ENCODE data around the gene CACNG5. TPM values are rescaled to one million over a fixed set of nuclear protein-coding genes. Genes with fewer than 3 reads are reported as not detected.

The CACNG5 gene
- total RNA-seq, 6 experiments from 2014 or later = not detected

DNA sequence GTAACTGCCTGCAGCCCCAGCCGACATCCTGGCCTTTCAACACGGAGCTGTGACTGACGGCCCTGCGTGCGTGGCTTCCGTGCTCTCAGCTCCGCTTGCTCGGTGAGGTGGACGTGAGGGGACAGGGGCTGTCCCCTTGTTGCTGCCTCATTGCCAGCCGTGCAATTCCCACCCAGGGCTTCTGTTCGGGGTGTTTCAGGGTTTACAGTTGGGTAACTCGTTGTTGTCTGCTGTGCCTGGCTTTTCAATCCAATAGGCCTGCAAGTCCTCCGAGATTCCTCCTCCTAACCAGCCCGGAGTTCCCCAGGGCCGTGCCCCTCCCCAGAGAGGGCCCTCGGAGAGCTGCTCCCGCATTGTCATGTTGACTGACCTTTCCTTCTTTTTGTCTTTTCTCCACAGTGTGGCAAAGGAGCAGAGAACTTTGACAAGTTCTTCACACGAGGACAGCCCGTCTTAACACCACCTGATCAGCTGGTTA lies 31.4 kb upstream of the CACNG5 start:
- Mint-ChIP-seq H3K27me3 (ENCODE audit: insufficient read depth) (peaks cover 5% of the 10 kb centered on the region), H3K27ac (no peak overlapping the region), H3K36me3 (ENCODE audit: low read depth) (peaks cover 30% of the 10 kb centered on the region; the same call in 1 of the 2 replicates), H3K9me3 (no peaks in the 10 kb centered on the region), H3K4me3 (no peak overlapping the region), H3K4me1 (ENCODE audit: low read depth) (0 out of 2 replicates have a peak, but pooled peaks cover 5% of the 10 kb centered on the region)
- DNase-seq = no peak
- TF ChIP-seq, protein P1, sequence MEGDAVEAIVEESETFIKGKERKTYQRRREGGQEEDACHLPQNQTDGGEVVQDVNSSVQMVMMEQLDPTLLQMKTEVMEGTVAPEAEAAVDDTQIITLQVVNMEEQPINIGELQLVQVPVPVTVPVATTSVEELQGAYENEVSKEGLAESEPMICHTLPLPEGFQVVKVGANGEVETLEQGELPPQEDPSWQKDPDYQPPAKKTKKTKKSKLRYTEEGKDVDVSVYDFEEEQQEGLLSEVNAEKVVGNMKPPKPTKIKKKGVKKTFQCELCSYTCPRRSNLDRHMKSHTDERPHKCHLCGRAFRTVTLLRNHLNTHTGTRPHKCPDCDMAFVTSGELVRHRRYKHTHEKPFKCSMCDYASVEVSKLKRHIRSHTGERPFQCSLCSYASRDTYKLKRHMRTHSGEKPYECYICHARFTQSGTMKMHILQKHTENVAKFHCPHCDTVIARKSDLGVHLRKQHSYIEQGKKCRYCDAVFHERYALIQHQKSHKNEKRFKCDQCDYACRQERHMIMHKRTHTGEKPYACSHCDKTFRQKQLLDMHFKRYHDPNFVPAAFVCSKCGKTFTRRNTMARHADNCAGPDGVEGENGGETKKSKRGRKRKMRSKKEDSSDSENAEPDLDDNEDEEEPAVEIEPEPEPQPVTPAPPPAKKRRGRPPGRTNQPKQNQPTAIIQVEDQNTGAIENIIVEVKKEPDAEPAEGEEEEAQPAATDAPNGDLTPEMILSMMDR (IDR thresholded peaks at IDR 0.05) = no peak

DNA sequence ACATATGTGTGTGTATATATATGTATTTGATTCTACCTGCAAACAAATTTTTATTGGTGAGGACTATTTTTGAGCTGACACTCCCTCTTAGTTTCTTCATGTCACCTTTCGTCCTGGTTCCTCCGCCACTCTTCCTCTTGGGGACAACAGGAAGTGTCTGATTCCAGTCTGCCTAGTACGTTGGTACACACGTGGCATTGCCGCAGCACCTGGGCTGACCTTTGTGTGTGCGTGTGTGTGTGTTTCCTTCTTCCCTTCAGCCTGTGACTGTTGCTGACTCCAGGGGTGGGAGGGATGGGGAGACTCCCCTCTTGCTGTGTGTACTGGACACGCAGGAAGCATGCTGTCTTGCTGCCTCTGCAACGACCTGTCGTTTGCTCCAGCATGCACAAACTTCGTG lies 29.4 kb upstream of the CACNG5 start:
- no peak overlapping the region for H3K4me3 Mint-ChIP-seq
- DNase-seq = no peak
- peaks cover 34% of the 10 kb centered on the region; the same call in 1 of the 2 replicates for H3K36me3 Mint-ChIP-seq (ENCODE audit: low read depth)
- TF ChIP-seq, protein P1 (IDR thresholded peaks at IDR 0.05) = no peak
- 0 out of 2 replicates have a peak, but pooled peaks cover 5% of the 10 kb centered on the region for H3K4me1 Mint-ChIP-seq (ENCODE audit: low read depth)
- no peak overlapping the region for H3K27ac Mint-ChIP-seq
- H3K9me3 Mint-ChIP-seq = no peaks in the 10 kb centered on the region
- peaks cover 5% of the 10 kb centered on the region for H3K27me3 Mint-ChIP-seq (ENCODE audit: insufficient read depth)

DNA sequence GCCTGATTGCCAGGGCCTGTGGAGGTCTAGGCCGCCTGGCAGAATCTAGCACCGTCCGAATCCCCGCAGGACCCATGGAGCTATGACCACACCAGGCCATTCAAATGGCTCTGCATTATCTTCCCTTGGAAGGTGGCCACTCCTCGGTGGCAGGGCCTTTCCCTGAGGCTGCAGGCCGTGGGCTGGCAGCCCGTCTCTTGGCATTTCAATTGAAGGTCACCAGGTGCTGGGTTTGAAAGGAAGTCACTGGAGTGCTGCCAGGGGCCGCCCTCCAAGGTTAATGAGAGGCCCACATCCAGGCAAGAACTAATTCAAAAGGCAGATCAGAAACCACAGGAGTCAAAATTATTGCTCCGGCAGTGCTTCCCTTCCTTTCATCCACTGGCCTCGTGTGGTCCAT lies 27.7 kb upstream of the CACNG5 start:
- Mint-ChIP-seq H3K9me3 (no peaks in the 10 kb centered on the region), H3K27ac (no peak overlapping the region), H3K27me3 (ENCODE audit: insufficient read depth) (peaks cover 8% of the 10 kb centered on the region), H3K36me3 (ENCODE audit: low read depth) (peaks cover 27% of the 10 kb centered on the region; the same call in 1 of the 2 replicates), H3K4me1 (ENCODE audit: low read depth) (no peaks in the 10 kb centered on the region), H3K4me3 (no peak overlapping the region; the same call in 1 of the 2 replicates)
- no peak for DNase-seq
- TF ChIP-seq, protein P1 (IDR thresholded peaks at IDR 0.05) = no peak

DNA sequence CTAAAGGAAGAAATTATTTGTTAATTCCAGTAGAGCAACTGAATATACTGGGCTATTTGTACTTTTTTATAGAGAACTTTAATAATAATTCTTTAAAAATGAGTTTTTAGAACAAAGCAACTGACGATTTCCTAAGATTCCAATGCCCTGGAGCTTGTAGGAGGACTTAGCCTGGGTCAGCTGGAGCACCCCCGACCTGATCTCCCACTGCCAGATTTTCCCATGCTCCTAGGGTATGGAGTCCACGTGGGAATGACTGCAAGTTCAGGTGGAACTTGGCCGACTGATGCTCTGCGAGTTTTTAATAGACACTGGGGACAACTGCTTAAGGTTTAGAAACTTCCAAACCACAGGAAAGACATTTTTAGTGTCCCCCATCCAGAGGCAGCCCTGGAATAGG lies 25.5 kb upstream of the CACNG5 start:
- TF ChIP-seq, protein P1 (IDR thresholded peaks at IDR 0.05) = no peak

DNA sequence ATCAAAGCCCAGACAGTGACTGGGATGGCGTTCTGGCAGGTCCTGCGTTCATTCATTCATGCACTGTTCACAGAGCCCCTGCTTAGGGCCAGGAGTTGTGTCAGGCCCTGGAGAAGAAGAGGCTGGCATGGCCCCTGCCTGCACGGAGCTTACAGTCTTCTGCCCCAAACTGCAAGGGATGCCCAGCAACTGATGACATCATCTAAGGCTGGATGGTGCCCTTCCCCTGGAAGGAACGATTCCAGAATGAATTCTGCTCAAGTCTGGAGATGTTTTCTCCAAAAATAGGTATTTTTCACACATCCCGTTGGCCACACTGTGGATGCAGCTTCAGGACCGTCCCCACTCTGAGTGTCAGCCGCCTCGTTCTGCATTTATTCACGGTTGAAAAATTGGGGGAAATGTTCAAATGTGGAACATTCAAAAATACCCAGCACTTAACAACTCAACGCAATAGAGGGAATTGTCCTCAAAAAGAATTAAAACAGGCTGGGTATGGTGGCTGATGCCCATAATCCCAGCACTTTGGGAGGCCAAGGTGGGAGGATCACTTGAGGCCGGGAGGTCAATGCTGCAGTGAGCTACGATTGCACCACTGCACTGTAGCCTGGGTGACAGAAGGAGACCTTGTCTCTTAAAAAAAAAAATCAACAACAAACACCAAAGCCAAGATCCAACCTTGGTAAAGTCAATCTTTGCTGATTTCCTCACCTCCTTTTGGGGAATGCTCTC lies 23.8 kb upstream of the CACNG5 start:
- peaks cover 17% of the 10 kb centered on the region; the same call in 1 of the 2 replicates for H3K36me3 Mint-ChIP-seq (ENCODE audit: low read depth)

More for the DNA sequence above, 25.5 kb upstream of the CACNG5 start:
- Mint-ChIP-seq H3K36me3 (ENCODE audit: low read depth) (peaks cover 19% of the 10 kb centered on the region; the same call in 1 of the 2 replicates), H3K4me1 (ENCODE audit: low read depth) (no peaks in the 10 kb centered on the region), H3K4me3 (no peak overlapping the region), H3K27me3 (ENCODE audit: insufficient read depth) (peaks cover 18% of the 10 kb centered on the region), H3K27ac (no peak overlapping the region), H3K9me3 (no peaks in the 10 kb centered on the region)
- no peak for DNase-seq

More for the DNA sequence above, 23.8 kb upstream of the CACNG5 start:
- no peak overlapping the region for H3K27ac Mint-ChIP-seq
- H3K27me3 Mint-ChIP-seq (ENCODE audit: insufficient read depth) = peaks cover 16% of the 10 kb centered on the region
- no peaks in the 10 kb centered on the region for H3K4me1 Mint-ChIP-seq (ENCODE audit: low read depth)
- H3K9me3 Mint-ChIP-seq = no peaks in the 10 kb centered on the region
- no peak for DNase-seq
- no peak overlapping the region for H3K4me3 Mint-ChIP-seq
- TF ChIP-seq, protein P1 (IDR thresholded peaks at IDR 0.05) = no peak

Measured in HFFc6 (cell line).